ENCODE measurements around the gene CHIA. TPM values are rescaled to one million over a fixed set of nuclear protein-coding genes. Genes with fewer than 3 reads are reported as not detected.
A peak's percentile ranks its signal among the peaks of the same experiment; 100 is the strongest.

CHIA gene
- total RNA-seq, 1 donor from 2014 or later = not detected

DNA sequence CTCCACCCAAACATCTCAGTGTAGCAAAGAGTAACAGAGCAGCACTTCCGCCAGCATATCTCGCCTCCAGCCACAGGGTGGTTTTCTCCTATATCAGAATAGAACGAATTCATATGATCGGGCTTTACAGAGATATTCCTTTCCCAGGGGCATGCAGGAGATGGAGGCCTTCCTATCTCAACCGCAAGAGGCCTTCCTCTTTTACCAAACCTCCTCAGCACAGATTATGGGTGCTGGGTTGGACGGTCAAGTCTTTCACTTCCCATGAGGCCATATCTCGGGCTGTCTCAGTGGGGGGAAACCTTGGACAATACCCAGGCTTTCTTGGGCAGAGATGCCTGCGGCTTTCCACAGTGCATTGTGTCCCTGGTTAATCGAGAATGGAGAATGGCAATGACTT lies 71.1 kb downstream of the CHIA start:
- Histone ChIP-seq H3K79me2 (ENCODE audit: insufficient read depth, low read length) (no peaks in the 10 kb centered on the region), H3K4me3 (ENCODE audit: insufficient read depth, low read depth, low read length) (no peak overlapping the region), H3K27ac (ENCODE audit: low read depth, low read length) (no peak overlapping the region), H3K9me3 (ENCODE audit: insufficient read depth, low read depth, low read length) (no peaks in the 10 kb centered on the region), H2AFZ (ENCODE audit: low read depth, low read length) (no peak overlapping the region), H4K20me1 (ENCODE audit: insufficient read depth, low read length) (no peaks in the 10 kb centered on the region), H3K4me1 (ENCODE audit: insufficient read depth, low read length) (no peaks in the 10 kb centered on the region), H3K27me3 (ENCODE audit: insufficient read depth, low read length) (peaks cover 2% of the 10 kb centered on the region), H3K36me3 (ENCODE audit: insufficient read depth, low read length) (no peaks in the 10 kb centered on the region), H3K4me2 (ENCODE audit: low read length) (no peak overlapping the region), H3K9ac (ENCODE audit: low read length) (no peak overlapping the region)
- TF ChIP-seq, protein P1, sequence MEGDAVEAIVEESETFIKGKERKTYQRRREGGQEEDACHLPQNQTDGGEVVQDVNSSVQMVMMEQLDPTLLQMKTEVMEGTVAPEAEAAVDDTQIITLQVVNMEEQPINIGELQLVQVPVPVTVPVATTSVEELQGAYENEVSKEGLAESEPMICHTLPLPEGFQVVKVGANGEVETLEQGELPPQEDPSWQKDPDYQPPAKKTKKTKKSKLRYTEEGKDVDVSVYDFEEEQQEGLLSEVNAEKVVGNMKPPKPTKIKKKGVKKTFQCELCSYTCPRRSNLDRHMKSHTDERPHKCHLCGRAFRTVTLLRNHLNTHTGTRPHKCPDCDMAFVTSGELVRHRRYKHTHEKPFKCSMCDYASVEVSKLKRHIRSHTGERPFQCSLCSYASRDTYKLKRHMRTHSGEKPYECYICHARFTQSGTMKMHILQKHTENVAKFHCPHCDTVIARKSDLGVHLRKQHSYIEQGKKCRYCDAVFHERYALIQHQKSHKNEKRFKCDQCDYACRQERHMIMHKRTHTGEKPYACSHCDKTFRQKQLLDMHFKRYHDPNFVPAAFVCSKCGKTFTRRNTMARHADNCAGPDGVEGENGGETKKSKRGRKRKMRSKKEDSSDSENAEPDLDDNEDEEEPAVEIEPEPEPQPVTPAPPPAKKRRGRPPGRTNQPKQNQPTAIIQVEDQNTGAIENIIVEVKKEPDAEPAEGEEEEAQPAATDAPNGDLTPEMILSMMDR (IDR thresholded peaks at IDR 0.05; ENCODE audit: insufficient read depth, low read depth, low read length) = no peak
- no peak for TF ChIP-seq EZH2 (IDR thresholded peaks at IDR 0.05; ENCODE audit: insufficient read depth, low read length)
- Mint-ChIP-seq H3K27me3 (ENCODE audit: low read depth, unreplicated experiment) (no peaks in the 10 kb centered on the region), H3K27ac (ENCODE audit: unreplicated experiment) (no peak overlapping the region), H3K4me3 (ENCODE audit: unreplicated experiment) (no peak overlapping the region), H3K4me1 (ENCODE audit: low read depth, unreplicated experiment) (peaks cover 24% of the 10 kb centered on the region), H3K36me3 (ENCODE audit: low read depth, unreplicated experiment) (no peaks in the 10 kb centered on the region), H3K9me3 (ENCODE audit: unreplicated experiment) (no peaks in the 10 kb centered on the region)
- FAIRE-seq = no peak
- no peak for DNase-seq (ENCODE audit: low read depth)

DNA sequence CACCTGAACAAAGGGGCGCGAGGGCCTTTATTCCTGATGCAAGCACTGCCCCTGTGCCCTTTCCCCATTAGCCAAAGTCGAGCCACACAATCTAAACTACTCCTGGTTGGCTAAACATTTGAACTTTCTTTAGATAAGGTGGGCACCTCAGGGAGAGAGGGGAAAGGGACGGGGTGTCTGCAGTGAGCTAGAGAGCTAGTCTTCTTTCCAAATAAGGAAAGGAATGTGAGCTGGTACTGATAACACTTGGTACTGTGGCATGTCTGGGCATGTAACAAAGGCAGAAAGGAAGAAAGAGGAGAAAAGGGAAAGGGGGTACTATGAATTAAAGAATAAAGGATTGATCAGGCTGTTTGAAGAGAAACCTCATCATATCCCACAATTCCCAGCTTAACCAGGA lies 74.0 kb downstream of the CHIA start:
- Mint-ChIP-seq H3K36me3 (ENCODE audit: low read depth, unreplicated experiment) (no peaks in the 10 kb centered on the region), H3K4me1 (ENCODE audit: low read depth, unreplicated experiment) (peaks cover 24% of the 10 kb centered on the region), H3K4me3 (ENCODE audit: unreplicated experiment) (no peak overlapping the region), H3K27ac (ENCODE audit: unreplicated experiment) (peak overlapping the region; percentile 99), H3K27me3 (ENCODE audit: low read depth, unreplicated experiment) (peaks cover 7% of the 10 kb centered on the region), H3K9me3 (ENCODE audit: unreplicated experiment) (no peaks in the 10 kb centered on the region)
- H3K4me2 ChIP-seq (ENCODE audit: low read length) = no peak overlapping the region
- H3K36me3 ChIP-seq (ENCODE audit: insufficient read depth, low read length) = no peaks in the 10 kb centered on the region
- no peaks in the 10 kb centered on the region for H3K9me3 ChIP-seq (ENCODE audit: insufficient read depth, low read depth, low read length)
- H3K4me1 ChIP-seq (ENCODE audit: insufficient read depth, low read length) = no peaks in the 10 kb centered on the region
- H3K4me3 ChIP-seq (ENCODE audit: insufficient read depth, low read depth, low read length) = no peak overlapping the region
- H3K27me3 ChIP-seq (ENCODE audit: insufficient read depth, low read length) = peaks cover 7% of the 10 kb centered on the region
- H3K79me2 ChIP-seq (ENCODE audit: insufficient read depth, low read length) = no peaks in the 10 kb centered on the region
- H2AFZ ChIP-seq (ENCODE audit: low read depth, low read length) = peak overlapping the region; percentile 60
- DNase-seq (ENCODE audit: low read depth) = no peak
- no peak for FAIRE-seq
- H3K27ac ChIP-seq (ENCODE audit: low read depth, low read length) = peak overlapping the region; percentile 26
- H3K9ac ChIP-seq (ENCODE audit: low read length) = no peak overlapping the region
- no peaks in the 10 kb centered on the region for H4K20me1 ChIP-seq (ENCODE audit: insufficient read depth, low read length)
- TF ChIP-seq, protein P1 (IDR thresholded peaks at IDR 0.05; ENCODE audit: insufficient read depth, low read depth, low read length) = no peak

DNA sequence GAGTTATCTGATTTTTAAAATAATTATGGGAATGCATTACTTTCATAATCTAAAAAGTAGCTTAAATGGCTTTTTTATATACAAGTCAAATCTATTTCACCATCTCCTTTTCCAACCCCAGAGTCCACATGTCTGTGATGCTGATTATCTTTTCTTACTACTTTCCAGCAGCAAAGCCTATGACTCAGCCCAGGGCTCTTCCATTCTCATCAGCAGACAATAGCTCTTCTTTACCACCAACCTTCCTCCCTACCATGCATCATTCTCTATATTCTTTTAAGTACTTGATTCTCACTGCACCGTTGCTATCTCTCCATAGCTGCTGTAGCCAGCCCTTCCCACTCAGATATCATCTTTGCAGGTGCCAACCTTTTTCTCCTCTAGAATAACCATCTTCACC lies 75.6 kb downstream of the CHIA start:
- peak; percentile 8 for DNase-seq (ENCODE audit: low read depth)
- Histone ChIP-seq H2AFZ (ENCODE audit: low read depth, low read length) (no peak overlapping the region), H3K27ac (ENCODE audit: low read depth, low read length) (no peak overlapping the region), H3K9ac (ENCODE audit: low read length) (no peak overlapping the region), H3K79me2 (ENCODE audit: insufficient read depth, low read length) (no peaks in the 10 kb centered on the region), H3K9me3 (ENCODE audit: insufficient read depth, low read depth, low read length) (no peaks in the 10 kb centered on the region), H3K27me3 (ENCODE audit: insufficient read depth, low read length) (peaks cover 7% of the 10 kb centered on the region), H3K4me1 (ENCODE audit: insufficient read depth, low read length) (no peaks in the 10 kb centered on the region), H3K4me3 (ENCODE audit: insufficient read depth, low read depth, low read length) (no peak overlapping the region), H3K4me2 (ENCODE audit: low read length) (no peak overlapping the region), H4K20me1 (ENCODE audit: insufficient read depth, low read length) (no peaks in the 10 kb centered on the region), H3K36me3 (ENCODE audit: insufficient read depth, low read length) (no peaks in the 10 kb centered on the region)
- no peak for FAIRE-seq
- Mint-ChIP-seq H3K4me1 (ENCODE audit: low read depth, unreplicated experiment) (peaks cover 24% of the 10 kb centered on the region), H3K36me3 (ENCODE audit: low read depth, unreplicated experiment) (peaks cover 1% of the 10 kb centered on the region), H3K9me3 (ENCODE audit: unreplicated experiment) (peaks cover 3% of the 10 kb centered on the region), H3K27me3 (ENCODE audit: low read depth, unreplicated experiment) (peaks cover 7% of the 10 kb centered on the region), H3K4me3 (ENCODE audit: unreplicated experiment) (no peak overlapping the region), H3K27ac (ENCODE audit: unreplicated experiment) (peak overlapping the region; percentile 4)
- TF ChIP-seq EZH2 (IDR thresholded peaks at IDR 0.05; ENCODE audit: insufficient read depth, low read length) = no peak
- TF ChIP-seq, protein P1 (IDR thresholded peaks at IDR 0.05; ENCODE audit: insufficient read depth, low read depth, low read length) = no peak

Measured in astrocyte (in vitro differentiated cells and primary cell).